OCI-LY7 (cell line): Measurements from ENCODE around the gene JADE3. TPM values are rescaled to one million over a fixed set of nuclear protein-coding genes. Genes with fewer than 3 reads are reported as not detected.
"Not testable (repeated sequence)": the region's sequence is repeated elsewhere in the genome, so short reads cannot be mapped to it uniquely, and the experiment has no call there.

Experiments
- BruUV-seq: library from RNA; stranded (reverse); fragments of 400-500 nt; replicated peaks from 2 replicates; lab custom pipeline; 2021; lab: Mats Ljungman, UMichigan
- CTCF ChIA-PET: fragments of 300-600 bp; sonication (Branson Sonifier 250); formaldehyde crosslinking; loops from one replicate; lab custom pipeline; 2022; ENCODE audit warnings: antibody characterized with exemption; ENCODE audit not compliant: unreplicated experiment; lab: Charles Lee
- POLR2A ChIA-PET: fragments of 300-600 bp; sonication (Branson Sonifier 250); formaldehyde crosslinking; loops from one replicate; lab custom pipeline; 2022; ENCODE audit warnings: antibody characterized with exemption; lab: Charles Lee
- DNase-seq: peaks from one replicate; pipeline ENCODE4 v3.0.0-alpha.2; 2015; ENCODE audit warnings: low spot score
- H2AFZ ChIP-seq: fragments of 200-600 bp; sonication (generic), shearing (Covaris generic); 2 replicates; pipeline ENCODE4 v1.6.1; 2014; ENCODE audit warnings: mild to moderate bottlenecking, antibody characterized with exemption, low read length, moderate library complexity
- H3K27ac ChIP-seq: fragments of 200-600 bp; sonication (generic); 2 replicates; pipeline ENCODE4 v1.5.1; 2014; ENCODE audit warnings: mixed run types, low read depth, mild to moderate bottlenecking, moderate library complexity, low read length, inconsistent platforms; ENCODE audit not compliant: poor library complexity, severe bottlenecking
- H3K36me3 ChIP-seq: fragments of 200-600 bp; sonication (generic); 2 replicates; pipeline ENCODE4 v1.6.1; 2014; ENCODE audit warnings: mild to moderate bottlenecking, antibody characterized with exemption, low read length, moderate library complexity, mixed read lengths; ENCODE audit not compliant: insufficient read depth
- H3K4me1 ChIP-seq: fragments of 200-600 bp; sonication (generic); 2 replicates; pipeline ENCODE4 v1.5.1; 2014; ENCODE audit warnings: mild to moderate bottlenecking, low read length; ENCODE audit not compliant: insufficient read depth, poor library complexity, severe bottlenecking
- H3K4me2 ChIP-seq: fragments of 200-600 bp; sonication (generic); 2 replicates; pipeline ENCODE4 v1.6.1; 2014; ENCODE audit warnings: mild to moderate bottlenecking, low read length
- H3K4me3 ChIP-seq: fragments of 200-600 bp; sonication (generic); 2 replicates; pipeline ENCODE4 v1.5.1; 2014; ENCODE audit warnings: mild to moderate bottlenecking, low read depth, low read length; ENCODE audit not compliant: poor library complexity, severe bottlenecking
- H3K79me2 ChIP-seq: fragments of 200-600 bp; sonication (generic); 2 replicates; pipeline ENCODE4 v1.6.1; 2016; ENCODE audit warnings: low read depth, mild to moderate bottlenecking, low read length, moderate library complexity, mixed read lengths; ENCODE audit not compliant: insufficient read depth
- H3K9me2 ChIP-seq: fragments of 200-600 bp; sonication (generic); 2 replicates; pipeline ENCODE4 v1.6.1; 2016; ENCODE audit warnings: mild to moderate bottlenecking, low read length, mixed read lengths; ENCODE audit not compliant: insufficient read depth
- H3K9me3 ChIP-seq: fragments of 200-600 bp; sonication (generic); 2 replicates; pipeline ENCODE4 v1.6.1; 2014; ENCODE audit warnings: mild to moderate bottlenecking, mixed run types, low read length, mixed read lengths
- H4K20me1 ChIP-seq: fragments of 200-600 bp; sonication (generic); 2 replicates; pipeline ENCODE4 v1.6.1; 2014; ENCODE audit warnings: mild to moderate bottlenecking, antibody characterized with exemption, low read length, moderate library complexity, mixed read lengths; ENCODE audit not compliant: insufficient read depth
- EZH2phosphoT487 ChIP-seq: fragments of 200-600 bp; sonication (generic); IDR thresholded peaks from 2 replicates; pipeline ENCODE4 v1.6.1; 2018; ENCODE audit warnings: low read depth, borderline replicate concordance, mild to moderate bottlenecking, mixed run types, antibody characterized with exemption, low read length, moderate library complexity, mixed read lengths
- intact Hi-C: fragments of 100-400 bp; cut with micrococcal nuclease; formaldehyde crosslinking; loops from one replicate; pipeline ENCODE4 v1.10.0; 2022; ENCODE audit not compliant: unreplicated experiment
- total RNA-seq, 2 experiments: library from RNA; depleted of rRNA in 1 of 2; stranded (reverse); fragments of >200 nt in 1 of 2; shearing (Covaris generic) in 1 of 2; gene quantifications; 2 replicates each; pipeline ENCODE4 v1.2.3, GENCODE V29; 2014 to 2022
- TF ChIP-seq, protein P1 (sequence below): fragments of 200-600 bp; sonication (generic); conservative IDR thresholded peaks from 2 replicates; pipeline ENCODE4 v1.5.1; 2014; ENCODE audit warnings: mild to moderate bottlenecking, antibody characterized with exemption, low read length, moderate library complexity, mixed read lengths

JADE3 gene
- total RNA-seq, 2 experiments from 2014 or later: 6.1 to 10.7 TPM

DNA sequence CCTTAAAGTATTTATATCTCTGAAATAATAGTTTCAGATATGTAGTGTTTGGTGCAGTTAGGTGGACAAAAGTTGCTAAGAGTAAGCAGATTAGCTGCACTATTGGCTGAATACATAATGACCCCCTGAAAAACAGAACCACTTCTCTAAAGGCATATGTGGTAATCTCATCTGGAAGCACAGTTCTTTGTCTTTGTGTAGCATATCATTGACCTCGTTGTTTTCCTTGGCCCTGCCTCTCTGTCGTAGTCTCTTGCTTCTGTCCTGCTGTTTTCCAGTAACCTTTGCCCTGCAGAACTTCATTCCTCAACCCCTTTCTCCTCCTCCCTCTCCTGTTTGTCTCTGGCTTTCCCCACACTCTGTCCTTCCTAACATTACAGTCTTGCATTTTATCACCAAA lies 41.4 kb downstream of the JADE3 start:
- POLR2A ChIA-PET: no interaction called here
- Histone ChIP-seq H3K4me1 (peaks cover 38% of the 10 kb centered on the region), H3K27ac (peak overlapping the region; percentile 35), H2AFZ (peak overlapping the region; percentile 80; the same call in 1 of the 2 replicates), H3K9me3 (no peaks in the 10 kb centered on the region), H3K79me2 (peaks cover 12% of the 10 kb centered on the region; the same call in 1 of the 2 replicates), H3K36me3 (no peaks in the 10 kb centered on the region), H4K20me1 (no peaks in the 10 kb centered on the region), H3K9me2 (no peaks in the 10 kb centered on the region), H3K4me3 (peak overlapping the region; percentile 35), H3K4me2 (peak overlapping the region; percentile 78)
- intact Hi-C loops: no loop called here
- no peak for TF ChIP-seq EZH2phosphoT487
- TF ChIP-seq, protein P1, sequence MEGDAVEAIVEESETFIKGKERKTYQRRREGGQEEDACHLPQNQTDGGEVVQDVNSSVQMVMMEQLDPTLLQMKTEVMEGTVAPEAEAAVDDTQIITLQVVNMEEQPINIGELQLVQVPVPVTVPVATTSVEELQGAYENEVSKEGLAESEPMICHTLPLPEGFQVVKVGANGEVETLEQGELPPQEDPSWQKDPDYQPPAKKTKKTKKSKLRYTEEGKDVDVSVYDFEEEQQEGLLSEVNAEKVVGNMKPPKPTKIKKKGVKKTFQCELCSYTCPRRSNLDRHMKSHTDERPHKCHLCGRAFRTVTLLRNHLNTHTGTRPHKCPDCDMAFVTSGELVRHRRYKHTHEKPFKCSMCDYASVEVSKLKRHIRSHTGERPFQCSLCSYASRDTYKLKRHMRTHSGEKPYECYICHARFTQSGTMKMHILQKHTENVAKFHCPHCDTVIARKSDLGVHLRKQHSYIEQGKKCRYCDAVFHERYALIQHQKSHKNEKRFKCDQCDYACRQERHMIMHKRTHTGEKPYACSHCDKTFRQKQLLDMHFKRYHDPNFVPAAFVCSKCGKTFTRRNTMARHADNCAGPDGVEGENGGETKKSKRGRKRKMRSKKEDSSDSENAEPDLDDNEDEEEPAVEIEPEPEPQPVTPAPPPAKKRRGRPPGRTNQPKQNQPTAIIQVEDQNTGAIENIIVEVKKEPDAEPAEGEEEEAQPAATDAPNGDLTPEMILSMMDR: no peak
- no TSS peak for BruUV-seq
- no peak for DNase-seq
- CTCF ChIA-PET: no interaction called here

DNA sequence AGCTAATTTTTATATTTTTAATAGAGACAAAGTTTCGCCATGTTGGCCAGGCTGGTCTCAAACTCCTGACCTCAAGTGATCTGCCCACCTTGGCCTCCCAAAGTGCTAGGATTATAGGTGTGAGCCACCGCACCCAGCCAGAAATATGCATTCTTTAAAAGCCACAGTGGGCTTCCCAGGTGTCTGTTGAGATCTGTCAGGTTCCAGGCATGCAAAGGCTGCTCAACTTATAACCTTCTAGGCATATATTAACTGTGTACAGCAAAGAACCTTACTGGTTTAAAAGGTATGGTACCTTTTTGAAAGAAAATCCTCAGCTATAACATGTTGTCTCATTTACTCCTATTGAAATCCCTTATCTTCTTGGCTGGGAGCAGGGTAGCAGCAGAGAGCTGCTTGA lies 42.5 kb downstream of the JADE3 start:
- Histone ChIP-seq H3K4me1 (peaks cover 49% of the 10 kb centered on the region), H2AFZ (no peak overlapping the region), H3K9me2 (no peaks in the 10 kb centered on the region), H4K20me1 (no peaks in the 10 kb centered on the region), H3K9me3 (no peaks in the 10 kb centered on the region), H3K4me2 (no peak overlapping the region), H3K79me2 (peaks cover 12% of the 10 kb centered on the region; the same call in 1 of the 2 replicates), H3K36me3 (no peaks in the 10 kb centered on the region), H3K27ac (no peak overlapping the region), H3K4me3 (no peak overlapping the region)
- ChIA-PET POLR2A (interaction anchor here (1.3 kb wide), 1 partner anchor 9 kb away, joined by 3 read pairs; no protein-coding TSS in a partner anchor), CTCF (no interaction called here)
- no peak for DNase-seq
- BruUV-seq: no TSS peak
- no peak for TF ChIP-seq EZH2phosphoT487
- TF ChIP-seq, protein P1: no peak
- intact Hi-C loops: no loop called here

DNA sequence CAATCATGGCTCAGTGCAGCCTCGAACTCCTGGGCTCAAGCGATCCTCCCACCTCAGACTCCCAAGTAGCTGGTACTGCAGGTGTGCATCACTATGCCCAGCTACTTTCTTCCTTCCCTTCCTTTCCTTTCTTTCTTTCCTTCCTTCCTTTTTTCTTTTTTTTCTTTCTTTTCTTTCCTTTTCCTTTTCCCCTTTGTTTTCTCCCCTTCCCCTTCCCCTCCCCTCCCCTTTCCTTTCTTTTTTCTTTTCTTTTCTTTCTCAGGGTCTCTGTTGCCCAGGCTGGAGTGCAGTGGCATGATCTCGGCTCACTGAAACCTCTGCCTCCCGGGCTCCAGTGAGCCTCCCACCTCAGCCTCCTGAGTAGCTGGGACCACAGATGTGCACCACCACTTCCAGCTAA lies 44.4 kb downstream of the JADE3 start:
- H3K27ac ChIP-seq, H3K4me2 ChIP-seq, BruUV-seq, CTCF ChIA-PET, H3K36me3 ChIP-seq, H3K9me2 ChIP-seq, H3K9me3 ChIP-seq, H2AFZ ChIP-seq, POLR2A ChIA-PET, H3K4me3 ChIP-seq, H4K20me1 ChIP-seq, intact Hi-C loops, DNase-seq: not testable (repeated sequence)
- Histone ChIP-seq H3K79me2 (peaks cover 15% of the 10 kb centered on the region; the same call in 1 of the 2 replicates), H3K4me1 (peaks cover 68% of the 10 kb centered on the region)
